Left lung (tissue), 10 donors: ENCODE data around the gene PAM. TPM values are rescaled to one million over a fixed set of nuclear protein-coding genes. Genes with fewer than 3 reads are reported as not detected.

Experiments used
- ATAC-seq: fragments of 200-7000 bp; cut with Tn5 transposase; one replicate; pipeline ENCODE4 v1.9.1; 2020; ENCODE audit warnings: moderate library complexity
- DNase-seq, 4 donors: peaks; one replicate each; pipeline ENCODE4 v3.0.0-alpha.2; 2013 to 2020
- H3K27ac ChIP-seq, 2 donors: fragments of 200-600 bp; sonication (generic) in 1 of 2; one replicate each; pipeline versions ENCODE4 v1.5.0 to v1.8.0; 2020 to 2021
- H3K27me3 ChIP-seq, 2 donors: fragments of 200-600 bp; sonication (generic) in 1 of 2; one replicate each; pipeline versions ENCODE4 v1.5.0 to v1.8.0; 2020 to 2021
- H3K36me3 ChIP-seq, 2 donors: fragments of 200-600 bp; sonication (generic) in 1 of 2; one replicate each; pipeline versions ENCODE4 v1.5.0 to v1.8.0; 2020 to 2021
- H3K4me1 ChIP-seq, 2 donors: fragments of 200-600 bp; one replicate each; pipeline ENCODE4 v1.8.0; 2021
- H3K4me3 ChIP-seq, 2 donors: fragments of 200-600 bp; sonication (generic) in 1 of 2; one replicate each; pipeline versions ENCODE4 v1.5.0 to v1.8.0; 2020 to 2021; ENCODE audit warnings: mild to moderate bottlenecking in 1 of 2
- H3K9me3 ChIP-seq, 2 donors: fragments of 200-600 bp; sonication (generic) in 1 of 2; one replicate each; pipeline versions ENCODE4 v1.5.0 to v1.8.0; 2020 to 2021
- CTCF ChIP-seq, 2 donors: fragments of 200-600 bp; sonication (generic) in 1 of 2; IDR thresholded peaks; one replicate each; pipeline versions ENCODE4 v1.5.0 to v1.8.0; 2021; ENCODE audit warnings: antibody characterized with exemption in 2 of 2
- intact Hi-C, 2 donors: fragments of 100-400 bp; cut with DNase I; formaldehyde crosslinking; loops; one replicate each; pipeline versions ENCODE4 v1.11.2 to v1.14.2; 2022
- polyA plus RNA-seq, 6 donors: library from polyadenylated mRNA; unstranded; fragments of 120-200 nt; gene quantifications; one replicate each; pipeline ENCODE4 v1.2.1, GENCODE V29; 2013; ENCODE audit not compliant: insufficient read length in 6 of 6
- total RNA-seq, 2 donors: library from RNA; stranded (reverse); fragmentation: NEBNext Ultra II Directional; extraction: Animal tissue kit (Norgen Biotek cat#: 25700); gene quantifications; one replicate each; pipeline ENCODE4 v1.2.1, GENCODE V29; 2021
- donor health status: DM: no; HTN: yes; CAD: no.
- donor health status: DM: no; HTN: no; CAD: no.

PAM gene
- total and polyA plus RNA-seq, 8 donors, result 93.3 to 427 (median 145) TPM

GRCh38 chr5:102858221-102858620 lies 103.1 kb downstream of the PAM start:
- intact Hi-C loops, result no loop called here
- DNase-seq (no peak), ATAC-seq (no peak)
- Histone ChIP-seq H3K36me3 (no peaks in the 10 kb centered on the region), H3K4me3 (no peak overlapping the region), H3K27ac (no peak overlapping the region), H3K27me3 (no peaks in the 10 kb centered on the region), H3K4me1 (peaks cover 0 to 7% of the 10 kb centered on the region in 2 donors), H3K9me3 (no peaks in the 10 kb centered on the region)
- TF ChIP-seq CTCF (IDR thresholded peaks at IDR 0.05), result no peak

- intact Hi-C loops, result no loop called here
- Histone ChIP-seq H3K27ac (no peak overlapping the region), H3K27me3 (no peaks in the 10 kb centered on the region), H3K9me3 (no peaks in the 10 kb centered on the region), H3K4me3 (no peak overlapping the region), H3K36me3 (no peaks in the 10 kb centered on the region), H3K4me1 (peaks cover under 1 to 8% of the 10 kb centered on the region in 2 donors)
- ATAC-seq (no peak), DNase-seq (no peak)
- no peak for TF ChIP-seq CTCF (IDR thresholded peaks at IDR 0.05)
These were observed 103.7 kb downstream of the PAM start for GRCh38 chr5:102858808-102859207.

GRCh38 chr5:102860035-102860434 lies 104.9 kb downstream of the PAM start:
- Histone ChIP-seq H3K27me3 (no peaks in the 10 kb centered on the region), H3K4me3 (no peak overlapping the region), H3K9me3 (no peaks in the 10 kb centered on the region), H3K4me1 (peaks cover 8 to 16% of the 10 kb centered on the region in 2 donors), H3K36me3 (no peaks in the 10 kb centered on the region), H3K27ac (no peak overlapping the region)
- ATAC-seq, result no peak
- TF ChIP-seq CTCF (IDR thresholded peaks at IDR 0.05), result no peak
- intact Hi-C loops, result loop anchor here in 1 of 2 donors (10.0 kb wide), 1 partner anchor 75 kb away; no protein-coding TSS in a partner anchor
- no peak for DNase-seq

- intact Hi-C loops, result loop anchor here in 1 of 2 donors (10.0 kb wide), 1 partner anchor 78 kb away; no protein-coding TSS in a partner anchor
- Histone ChIP-seq H3K27me3 (peaks cover 0 to 5% of the 10 kb centered on the region in 2 donors), H3K36me3 (no peaks in the 10 kb centered on the region), H3K9me3 (no peaks in the 10 kb centered on the region), H3K4me3 (no peak overlapping the region), H3K27ac (no peak overlapping the region), H3K4me1 (peaks cover 8 to 37% of the 10 kb centered on the region in 2 donors)
- no peak for TF ChIP-seq CTCF (IDR thresholded peaks at IDR 0.05)
- no peak for DNase-seq
- ATAC-seq, result no peak
These were observed 108.0 kb downstream of the PAM start for GRCh38 chr5:102863058-102863457.

GRCh38 chr5:102863764-102864560 lies 108.9 kb downstream of the PAM start:
- no peak for TF ChIP-seq CTCF (IDR thresholded peaks at IDR 0.05)
- H3K27ac ChIP-seq, result peak overlapping the region; percentile 37 to 83

More at GRCh38 chr5:102863764-102864560, 108.9 kb downstream of the PAM start:
- no peak for ATAC-seq
- H3K36me3 ChIP-seq, result peaks cover 0 to 5% of the 10 kb centered on the region in 2 donors
- peaks cover 0 to 5% of the 10 kb centered on the region in 2 donors for H3K27me3 ChIP-seq
- DNase-seq, result peak in 1 of 4 donors; percentile 14
- peaks cover 8 to 37% of the 10 kb centered on the region in 2 donors for H3K4me1 ChIP-seq
- H3K9me3 ChIP-seq, result no peaks in the 10 kb centered on the region
- H3K4me3 ChIP-seq, result no peak overlapping the region
- intact Hi-C loops, result loop anchor here in 1 of 2 donors (10.0 kb wide), 1 partner anchor 79 kb away; no protein-coding TSS in a partner anchor
